ENCODE measurements around the gene STK10. TPM values are rescaled to one million over a fixed set of nuclear protein-coding genes. Genes with fewer than 3 reads are reported as not detected.
"Not testable (repeated sequence)": the region's sequence is repeated elsewhere in the genome, so short reads cannot be mapped to it uniquely, and the experiment has no call there.

Gene STK10
- polyA plus RNA-seq, 3 donors, result 12.7 to 22.4 (median 15.7) TPM

- DNase-seq (ENCODE audit: extremely low read depth in 1 of 11, low read depth in 9 of 11, low spot score in 4 of 11), result no peak
Observed at GRCh38 chr5:172150514-172151425, 37.3 kb downstream of the STK10 start.

GRCh38 chr5:172149481-172149880 lies 38.5 kb downstream of the STK10 start:
- not testable (repeated sequence) for DNase-seq (ENCODE audit: extremely low read depth in 1 of 11, low read depth in 9 of 11, low spot score in 4 of 11)

GRCh38 chr5:172149073-172149472 lies 39.0 kb downstream of the STK10 start:
- DNase-seq (ENCODE audit: extremely low read depth in 1 of 11, low read depth in 9 of 11, low spot score in 4 of 11), result no peak

GRCh38 chr5:172148381-172148780 lies 39.6 kb downstream of the STK10 start:
- DNase-seq (ENCODE audit: extremely low read depth in 1 of 11, low read depth in 9 of 11, low spot score in 4 of 11), result no peak

- no peak for DNase-seq (ENCODE audit: extremely low read depth in 1 of 11, low read depth in 9 of 11, low spot score in 4 of 11)
Observed at GRCh38 chr5:172147857-172148256, 40.2 kb downstream of the STK10 start.

GRCh38 chr5:172146748-172147092 lies 41.3 kb downstream of the STK10 start:
- DNase-seq (ENCODE audit: extremely low read depth in 1 of 11, low read depth in 9 of 11, low spot score in 4 of 11), result no peak

- DNase-seq (ENCODE audit: extremely low read depth in 1 of 11, low read depth in 9 of 11, low spot score in 4 of 11), result no peak
Observed at GRCh38 chr5:172145870-172146747, 41.9 kb downstream of the STK10 start.

- no peak for DNase-seq (ENCODE audit: extremely low read depth in 1 of 11, low read depth in 9 of 11, low spot score in 4 of 11)
Observed at GRCh38 chr5:172144931-172145869, 42.8 kb downstream of the STK10 start.

GRCh38 chr5:172144291-172144815 lies 43.7 kb downstream of the STK10 start:
- DNase-seq (ENCODE audit: extremely low read depth in 1 of 11, low read depth in 9 of 11, low spot score in 4 of 11), result no peak

GRCh38 chr5:172143875-172144274 lies 44.1 kb downstream of the STK10 start:
- no peak for DNase-seq (ENCODE audit: extremely low read depth in 1 of 11, low read depth in 9 of 11, low spot score in 4 of 11)

GRCh38 chr5:172142709-172143215 lies 45.3 kb downstream of the STK10 start:
- no peak for DNase-seq (ENCODE audit: extremely low read depth in 1 of 11, low read depth in 9 of 11, low spot score in 4 of 11)

GRCh38 chr5:172141949-172142319 lies 46.1 kb downstream of the STK10 start:
- no peak for DNase-seq (ENCODE audit: extremely low read depth in 1 of 11, low read depth in 9 of 11, low spot score in 4 of 11)

- DNase-seq (ENCODE audit: extremely low read depth in 1 of 11, low read depth in 9 of 11, low spot score in 4 of 11), result no peak
Observed at GRCh38 chr5:172140866-172141265, 47.2 kb downstream of the STK10 start.

GRCh38 chr5:172140120-172140519 lies 47.9 kb downstream of the STK10 start:
- DNase-seq (ENCODE audit: extremely low read depth in 1 of 11, low read depth in 9 of 11, low spot score in 4 of 11), result no peak

- DNase-seq (ENCODE audit: extremely low read depth in 1 of 11, low read depth in 9 of 11, low spot score in 4 of 11), result no peak
Observed at GRCh38 chr5:172137046-172137445, 51.0 kb downstream of the STK10 start.

- no peak for DNase-seq (ENCODE audit: extremely low read depth in 1 of 11, low read depth in 9 of 11, low spot score in 4 of 11)
Observed at GRCh38 chr5:172133359-172134029, 54.5 kb downstream of the STK10 start.

- no peak for DNase-seq (ENCODE audit: extremely low read depth in 1 of 11, low read depth in 9 of 11, low spot score in 4 of 11)
Observed at GRCh38 chr5:172131690-172132089, 56.3 kb downstream of the STK10 start.

GRCh38 chr5:172129256-172129910 lies 58.6 kb downstream of the STK10 start:
- DNase-seq (ENCODE audit: extremely low read depth in 1 of 11, low read depth in 9 of 11, low spot score in 4 of 11), result no peak
